Ovary (tissue), 9 donors: ENCODE results near the gene TTC3. TPM values are rescaled to one million over a fixed set of nuclear protein-coding genes. Genes with fewer than 3 reads are reported as not detected.

ENCODE experiments used
- DNase-seq, 5 donors: peaks; one replicate each; pipeline ENCODE4 v3.0.0-alpha.2; 2019 to 2020
- H3K27ac ChIP-seq, 2 donors: fragments of 200-600 bp; one replicate each; pipeline versions ENCODE4 v1.5.1 to v1.8.0; 2019 to 2022
- H3K27me3 ChIP-seq: fragments of 200-600 bp; one replicate; pipeline ENCODE4 v1.8.0; 2022
- H3K36me3 ChIP-seq: fragments of 200-600 bp; sonication (generic); one replicate; pipeline ENCODE4 v1.5.1; 2019
- H3K4me1 ChIP-seq: one replicate; pipeline ENCODE4 v1.8.1; 2013; ENCODE audit warnings: mild to moderate bottlenecking, moderate library complexity; ENCODE audit not compliant: insufficient read depth
- H3K4me3 ChIP-seq: fragments of 200-600 bp; sonication (generic); one replicate; pipeline ENCODE4 v1.5.1; 2017
- H3K9me3 ChIP-seq, 2 donors: fragments of 200-600 bp in 1 of 2; sonication (generic) in 1 of 2; one replicate each; pipeline versions ENCODE4 v1.5.1 to v1.8.1; 2013 to 2019; ENCODE audit warnings: mild to moderate bottlenecking in 1 of 2, moderate library complexity in 1 of 2
- CTCF ChIP-seq, 3 donors: fragments of 450-650 bp in 2 of 3; fragments of 200-600 bp in 1 of 3; IDR thresholded peaks; one replicate each; pipeline versions ENCODE4 v1.5.1 to v1.8.0; 2016 to 2022; ENCODE audit warnings: antibody characterized with exemption in 3 of 3, mild to moderate bottlenecking in 1 of 3
- EP300 ChIP-seq: sonication (generic); formaldehyde crosslinking; IDR thresholded peaks from one replicate; pipeline ENCODE4 v1.6.1; 2017; ENCODE audit warnings: antibody characterized with exemption
- POLR2A ChIP-seq: fragments of 450-650 bp; IDR thresholded peaks from one replicate; pipeline ENCODE4 v1.6.1; 2017; ENCODE audit warnings: antibody characterized with exemption, mild to moderate bottlenecking, moderate library complexity
- WGBS, 3 donors: extraction: QIAGEN DNeasy Blood & Tissue Kit in 1 of 3; methylation state at CpG; one replicate each; pipeline versions ENCODE4 v1.1.5 to v1.1.7; 2013 to 2017; 5-methylcytosine and 5-hydroxymethylcytosine counted together
- intact Hi-C, 4 donors: fragments of 100-400 bp; cut with DNase I; formaldehyde crosslinking; loops; one replicate each; pipeline versions ENCODE4 v1.11.0 to v1.15.1; 2022 to 2023
- polyA plus RNA-seq, 2 donors: library from polyadenylated mRNA; stranded (reverse); fragments of 200-250 nt in 1 of 2; fragments of 350-450 nt in 1 of 2; fragmentation: Illumina TruSeq in 1 of 2; extraction: RNeasy Lipid Tissue Mini Kit (QIAGEN cat#74804) in 1 of 2; gene quantifications; one replicate each; pipeline ENCODE4 v1.2.3, GENCODE V29; 2013 to 2014
- total RNA-seq, 7 donors: library from RNA; depleted of rRNA in 2 of 7; stranded (reverse); fragments of >200 nt in 2 of 7; fragmentation: NEBNext Ultra II Directional in 3 of 7; extraction: Animal tissue kit (Norgen Biotek cat#: 25700) in 3 of 7; gene quantifications; one replicate each; pipeline versions ENCODE4 v1.1.0 to v1.2.4, GENCODE V29; 2016 to 2023
- donor health status: DM: no; HTN: no; CAD: no; lungs with moderate emphysema.
- donor health status: DM: no; HTN: no; CAD: no.
- donor health status: Bipolar disorder and iron deficiency.
- donor health status: DM: yes; HTN: yes; CAD: no.
- donor health status: DM: no; HTN: no; CAD: no.
- donor health status: DM: yes; HTN: yes; CAD: no.

The TTC3 gene
- total and polyA plus RNA-seq, 9 donors = 58.2 to 192 (median 155) TPM

GRCh38 chr21:37224861-37225839, 152.1 kb downstream of the TTC3 start:
- intact Hi-C loops = no loop called here
- TF ChIP-seq POLR2A = no peak
- TF ChIP-seq EP300 = no peak
- Histone ChIP-seq H3K4me3 (no peak overlapping the region), H3K9me3 (no peaks in the 10 kb centered on the region), H3K4me1 (no peaks in the 10 kb centered on the region), H3K36me3 (no peaks in the 10 kb centered on the region), H3K27ac (no peak overlapping the region), H3K27me3 (no peaks in the 10 kb centered on the region)
- 82 to 85% (median 83%) methylated on average over 21 of the region's 21 CpGs for WGBS, 3 donors
- DNase-seq = no peak

GRCh38 chr21:37226041-37226920, 153.2 kb downstream of the TTC3 start:
- no peak overlapping the region for H3K27ac ChIP-seq
- no peak overlapping the region for H3K4me3 ChIP-seq
- no peaks in the 10 kb centered on the region for H3K4me1 ChIP-seq
- no peaks in the 10 kb centered on the region for H3K36me3 ChIP-seq
- no peak for TF ChIP-seq POLR2A
- no peak for TF ChIP-seq CTCF (IDR thresholded peaks at IDR 0.05)
- no peak for TF ChIP-seq EP300
- 91 to 94% (median 92%) methylated on average over 18 of the region's 18 CpGs for WGBS, 3 donors
- H3K9me3 ChIP-seq = no peaks in the 10 kb centered on the region
- DNase-seq = no peak
- no peaks in the 10 kb centered on the region for H3K27me3 ChIP-seq
- intact Hi-C loops = no loop called here

- Histone ChIP-seq H3K9me3 (no peaks in the 10 kb centered on the region), H3K4me3 (no peak overlapping the region), H3K27me3 (no peaks in the 10 kb centered on the region), H3K27ac (no peak overlapping the region), H3K36me3 (no peaks in the 10 kb centered on the region), H3K4me1 (no peaks in the 10 kb centered on the region)
- intact Hi-C loops = no loop called here
- DNase-seq = no peak
- no peak for TF ChIP-seq CTCF (IDR thresholded peaks at IDR 0.05)
- TF ChIP-seq POLR2A = no peak
- no peak for TF ChIP-seq EP300
- 93 to 97% (median 94%) methylated on average over 37 to 38 of the region's 38 CpGs for WGBS, 3 donors
Observed at GRCh38 chr21:37227071-37228002, 154.3 kb downstream of the TTC3 start.

GRCh38 chr21:37228003-37228400, 154.9 kb downstream of the TTC3 start:
- no peak for DNase-seq
- intact Hi-C loops = no loop called here
- no peaks in the 10 kb centered on the region for H3K27me3 ChIP-seq
- no peak overlapping the region for H3K4me3 ChIP-seq
- no peak for TF ChIP-seq CTCF (IDR thresholded peaks at IDR 0.05)
- TF ChIP-seq EP300 = no peak
- TF ChIP-seq POLR2A = no peak
- 93 to 98% (median 96%) methylated on average over 16 of the region's 16 CpGs for WGBS, 3 donors
- H3K27ac ChIP-seq = no peak overlapping the region
- H3K36me3 ChIP-seq = no peaks in the 10 kb centered on the region
- H3K9me3 ChIP-seq = no peaks in the 10 kb centered on the region
- H3K4me1 ChIP-seq = no peaks in the 10 kb centered on the region
